HG02981 (cell line): ENCODE measurements around the gene ABR.
"Not testable (repeated sequence)": the region's sequence is repeated elsewhere in the genome, so short reads cannot be mapped to it uniquely, and the experiment has no call there.

ENCODE experiments used
- ATAC-seq: cut with Tn5 transposase; IDR thresholded peaks from one replicate; pipeline ENCODE4 v1.9.1; 2021; ENCODE audit warnings: mild to moderate bottlenecking, moderate library complexity; ENCODE audit not compliant: unreplicated experiment

Gene ABR

GRCh38 chr17:1097972-1098744 is 81.6 kb downstream of the ABR start:
- not testable (repeated sequence) for ATAC-seq

- no peak for ATAC-seq
These were observed 83.6 kb downstream of the ABR start for GRCh38 chr17:1096215-1096614.

- ATAC-seq: no peak
These were observed 84.0 kb downstream of the ABR start for GRCh38 chr17:1095853-1096173.

- ATAC-seq: no peak
These were observed 84.5 kb downstream of the ABR start for GRCh38 chr17:1095090-1095852.

- no peak for ATAC-seq
These were observed 85.2 kb downstream of the ABR start for GRCh38 chr17:1094591-1094990.

- ATAC-seq: no peak
These were observed 87.9 kb downstream of the ABR start for GRCh38 chr17:1091900-1092299.

DNA sequence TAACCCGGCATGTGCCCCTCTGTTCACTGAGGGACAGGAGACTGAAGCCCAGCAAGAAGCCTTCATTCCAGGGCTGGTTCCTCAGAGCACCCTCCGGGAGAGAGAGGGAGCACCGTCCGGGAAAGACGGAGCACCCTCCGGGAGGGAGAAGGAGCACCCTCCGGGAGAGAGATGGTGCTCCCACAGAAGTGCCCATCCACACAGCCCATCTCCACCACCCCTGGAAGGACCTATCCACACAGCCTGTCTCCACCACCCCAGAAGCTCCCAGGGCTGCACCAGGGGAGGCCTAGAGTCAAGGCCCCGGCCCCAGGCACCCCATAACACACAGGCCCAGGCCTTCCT is 88.6 kb downstream of the ABR start:
- no peak for ATAC-seq

- no peak for ATAC-seq
These were observed 89.2 kb downstream of the ABR start for GRCh38 chr17:1090465-1091189.

DNA sequence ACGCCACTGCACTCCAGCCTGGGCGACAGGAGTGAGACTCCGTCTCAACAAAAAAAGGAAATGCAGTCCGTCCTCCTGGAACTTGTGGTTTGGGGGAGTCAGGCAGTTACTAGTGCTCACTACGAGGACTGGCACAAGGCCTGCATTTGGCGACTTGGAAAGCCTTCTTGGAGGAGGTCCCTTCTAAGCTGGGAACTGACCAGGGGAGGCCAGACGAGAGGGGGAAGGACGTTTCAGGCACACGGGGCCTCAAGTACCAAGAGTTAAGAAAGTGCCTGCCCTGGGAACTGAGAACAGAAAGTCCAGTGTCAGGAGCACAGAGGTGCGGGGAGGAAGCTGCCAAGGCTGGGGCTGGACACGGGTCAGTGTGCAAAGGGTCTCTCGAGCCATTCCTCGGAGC is 89.9 kb downstream of the ABR start:
- no peak for ATAC-seq

DNA sequence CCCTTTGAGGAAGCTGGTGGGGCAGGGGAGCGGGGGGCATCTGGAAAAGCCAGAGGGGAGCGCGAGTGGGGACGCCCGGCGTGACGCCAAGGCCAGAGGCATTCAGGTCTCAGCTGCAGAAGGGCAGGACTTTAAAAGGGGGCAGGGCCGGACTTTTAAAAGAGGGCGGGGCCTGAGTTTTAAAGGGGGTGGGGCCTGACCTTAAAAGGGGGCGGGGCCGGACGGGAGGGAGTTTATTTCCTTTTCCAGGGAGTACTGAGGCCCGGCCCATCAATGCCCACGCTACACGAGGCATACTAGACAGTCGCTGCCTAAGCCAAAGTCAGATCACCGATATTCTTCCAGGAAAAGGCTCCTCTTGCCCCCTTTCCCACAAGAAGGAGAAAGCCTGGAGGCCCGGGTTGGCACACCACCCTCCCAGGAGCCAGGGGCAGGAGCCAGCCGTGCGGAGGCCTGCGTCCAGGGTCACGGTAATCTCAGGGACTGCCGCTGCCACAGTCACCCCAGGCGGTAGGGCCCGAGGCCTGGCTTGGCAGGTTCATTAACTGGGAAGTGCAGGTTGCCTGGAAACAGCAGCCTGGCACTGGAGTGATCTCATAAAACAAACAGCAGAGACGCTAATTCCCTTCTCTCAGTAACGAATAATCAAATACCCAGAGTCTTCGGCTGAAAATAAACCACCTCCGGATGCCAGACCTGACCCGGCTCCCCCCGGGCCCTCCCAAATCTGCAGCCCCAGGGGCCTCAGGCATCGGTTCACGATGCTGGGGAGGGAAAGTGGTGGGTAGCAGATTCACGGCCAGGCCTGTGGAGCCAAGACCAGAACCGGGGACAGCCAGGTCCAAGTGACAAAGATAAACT is 92.2 kb downstream of the ABR start:
- ATAC-seq: no peak

DNA sequence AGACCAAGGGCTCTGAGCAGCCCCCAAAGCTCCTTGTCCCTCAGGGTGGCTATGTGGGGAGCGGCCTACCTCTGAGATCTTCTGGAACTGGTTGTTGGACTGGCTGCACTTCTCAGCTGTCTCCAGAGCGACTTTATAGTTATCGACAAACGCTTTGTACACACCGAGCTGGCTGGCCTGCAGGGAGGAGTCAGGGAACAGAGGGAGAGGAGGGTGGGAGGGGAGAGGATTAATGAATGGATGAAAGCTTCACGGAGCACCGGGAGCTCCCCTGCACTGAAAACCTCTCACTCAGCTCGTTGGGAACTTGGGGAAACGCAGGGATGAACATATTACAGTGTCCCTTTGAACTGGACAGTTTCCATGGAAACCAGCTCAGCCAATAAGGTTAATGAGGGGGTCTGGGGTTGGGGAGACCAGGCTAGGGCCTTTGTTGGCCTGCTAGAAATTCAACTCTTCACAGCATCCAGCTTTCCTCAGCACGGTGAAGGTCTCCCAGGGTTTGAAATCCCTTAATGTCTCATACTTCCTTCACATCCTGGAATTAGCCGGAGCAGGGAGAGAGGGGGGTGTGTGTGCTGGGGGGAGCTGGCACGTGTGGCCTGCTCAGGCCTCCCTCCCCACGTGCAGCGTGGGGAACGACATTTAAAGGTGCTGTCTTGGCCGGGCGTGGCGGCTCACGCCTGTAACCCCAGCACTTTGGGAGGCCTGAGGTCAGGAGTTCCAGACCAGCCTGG is 96.2 kb downstream of the ABR start:
- no peak for ATAC-seq

DNA sequence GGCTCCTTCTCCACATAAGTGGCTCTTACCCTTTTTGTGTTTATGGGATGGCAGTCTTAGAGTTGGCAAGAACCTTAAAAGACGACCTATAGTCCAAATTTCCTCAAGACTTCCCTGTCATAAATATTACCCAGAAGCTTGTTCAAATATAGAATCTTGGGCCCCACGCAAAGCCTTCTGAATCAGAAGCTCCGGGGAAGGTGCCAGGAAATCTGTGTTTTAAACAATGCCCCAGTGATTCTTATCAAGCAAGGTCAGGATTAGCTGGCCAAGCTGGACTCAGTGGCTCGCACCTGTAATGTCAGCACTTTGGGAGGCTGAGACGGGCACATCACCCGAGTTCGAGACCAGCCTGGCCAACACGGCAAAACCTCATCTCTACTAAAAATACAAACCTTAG is 97.2 kb downstream of the ABR start:
- no peak for ATAC-seq

GRCh38 chr17:1078831-1079561 is 100.8 kb downstream of the ABR start:
- ATAC-seq: no peak

DNA sequence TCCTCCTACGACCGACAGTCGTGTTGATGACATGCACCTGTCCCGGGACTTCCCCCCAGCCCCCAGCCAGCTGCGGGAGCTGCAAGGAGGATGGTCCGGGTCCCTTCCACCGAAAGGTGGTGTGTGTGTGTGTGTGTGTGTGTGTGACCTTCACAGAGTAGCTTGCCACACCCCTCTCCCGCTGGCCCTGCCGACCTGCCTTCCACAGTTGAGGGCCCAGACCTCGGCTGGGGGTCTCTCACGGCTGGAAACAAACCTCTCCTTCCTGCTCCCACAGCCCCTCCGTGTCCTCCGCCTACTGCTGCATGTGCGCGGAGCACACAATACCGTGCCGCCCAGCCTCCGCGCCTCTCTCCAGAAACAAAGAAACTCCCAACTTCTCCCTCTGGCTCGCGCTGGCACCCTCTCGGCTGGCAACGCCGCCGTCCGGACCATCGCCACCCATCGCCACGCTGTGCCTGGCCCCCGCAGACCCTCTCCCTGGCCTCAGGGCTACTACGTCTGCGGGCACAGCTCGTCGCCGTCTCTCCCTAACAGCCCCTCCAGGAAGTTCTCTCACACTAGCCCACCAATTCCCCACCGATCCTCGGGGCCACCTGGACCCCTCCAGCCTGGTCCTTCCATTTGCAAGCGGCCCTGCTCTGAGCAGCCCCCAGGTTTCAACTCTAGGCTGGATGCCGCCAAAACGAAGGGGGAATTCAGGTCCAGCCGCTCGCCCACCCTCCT is 101.6 kb downstream of the ABR start:
- ATAC-seq: no peak

- ATAC-seq: no peak
These were observed 102.2 kb downstream of the ABR start for GRCh38 chr17:1077581-1077985.

GRCh38 chr17:1076982-1077302 is 102.8 kb downstream of the ABR start:
- ATAC-seq: no peak

DNA sequence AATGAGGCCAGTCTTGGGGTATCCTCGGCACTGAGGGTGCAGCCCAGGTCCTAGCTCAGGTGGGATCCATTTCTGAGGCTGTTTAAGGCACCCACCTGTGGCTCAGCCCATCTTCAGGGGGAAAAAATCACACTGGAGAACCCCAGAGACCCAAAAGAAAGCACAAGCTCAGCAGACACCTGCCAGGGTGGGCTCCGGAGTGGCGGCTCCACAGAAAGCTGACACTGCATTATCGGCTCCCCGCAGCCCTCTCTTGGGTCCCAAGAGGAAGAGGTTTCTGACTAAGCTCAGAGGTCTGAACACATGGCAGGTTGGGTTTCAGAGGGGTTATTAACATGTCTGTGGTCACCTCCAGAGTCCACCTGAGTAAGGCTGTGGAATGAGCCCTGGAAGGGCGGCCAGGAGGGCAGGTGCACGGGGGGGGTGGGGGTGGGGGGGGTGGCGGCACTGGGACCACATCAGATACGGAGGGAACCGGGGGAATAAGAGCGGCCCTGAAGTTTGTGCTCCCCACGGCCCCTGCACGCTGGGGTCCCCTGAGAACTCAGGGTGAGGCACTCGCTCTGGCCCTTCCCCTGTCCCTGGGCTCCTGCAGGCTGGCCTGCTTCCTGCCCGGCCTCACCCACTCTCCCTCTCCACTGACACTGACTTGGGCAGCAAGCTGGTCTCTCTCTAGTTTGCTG is 103.3 kb downstream of the ABR start:
- ATAC-seq: no peak

GRCh38 chr17:1074886-1075605 is 104.7 kb downstream of the ABR start:
- ATAC-seq: no peak
